GM12878 (cell line): ENCODE results near the gene KIAA0319L. TPM values are rescaled to one million over a fixed set of nuclear protein-coding genes. Genes with fewer than 3 reads are reported as not detected.

ENCODE experiments used
- BACH1 ChIP-seq: fragments of 450-650 bp; IDR thresholded peaks from 2 replicates; pipeline ENCODE4 v1.6.1; 2017; ENCODE audit warnings: mild to moderate bottlenecking, borderline replicate concordance
- BMI1 ChIP-seq: fragments of 450-650 bp; IDR thresholded peaks from 2 replicates; pipeline ENCODE4 v1.6.1; 2016; ENCODE audit warnings: mild to moderate bottlenecking, moderate library complexity, borderline replicate concordance
- CHD4 ChIP-seq: fragments of 200-600 bp; sonication (generic); IDR thresholded peaks from 2 replicates; pipeline ENCODE4 v1.6.1; 2016; ENCODE audit warnings: mild to moderate bottlenecking
- DPF2 ChIP-seq: fragments of 450-650 bp; IDR thresholded peaks from 2 replicates; pipeline ENCODE4 v1.6.1; 2017; ENCODE audit warnings: mild to moderate bottlenecking
- EED ChIP-seq: sonication (generic); IDR thresholded peaks from 2 replicates; pipeline ENCODE4 v1.6.1; 2016; ENCODE audit warnings: antibody characterized with exemption, low read depth
- EGR1 ChIP-seq, 2 experiments: IDR thresholded peaks; 1 replicate in 1 of 2; 2 replicates in 1 of 2; pipeline ENCODE4 v1.6.1; 2011 to 2012; ENCODE audit warnings: low read depth in 2 of 2, low read length in 2 of 2, borderline replicate concordance in 1 of 2, mild to moderate bottlenecking in 1 of 2, moderate library complexity in 1 of 2
- EP300 ChIP-seq, 2 experiments: fragments of 150-350 bp in 1 of 2; IDR thresholded peaks; 2 replicates each; pipeline ENCODE4 v1.6.1; 2011 to 2012; ENCODE audit warnings: low read depth in 2 of 2, low read length in 2 of 2, borderline replicate concordance in 1 of 2, improper control_type of control experiment in 1 of 2, inconsistent platforms in 1 of 2; ENCODE audit not compliant: control insufficient read depth in 1 of 2
- ESRRA ChIP-seq: IDR thresholded peaks from 2 replicates; pipeline ENCODE4 v1.6.1; 2012; ENCODE audit warnings: mild to moderate bottlenecking, low read length, improper control_type of control experiment
- FOS ChIP-seq: IDR thresholded peaks from 3 replicates; pipeline ENCODE4 v1.6.1; 2011; ENCODE audit warnings: borderline replicate concordance; ENCODE audit not compliant: insufficient read length; ENCODE audit errors: extremely low read depth
- FOXK2 ChIP-seq: fragments of 450-650 bp; IDR thresholded peaks from 2 replicates; pipeline ENCODE4 v1.6.1; 2017; ENCODE audit warnings: mild to moderate bottlenecking, moderate library complexity
- FOXM1 ChIP-seq: IDR thresholded peaks from 2 replicates; pipeline ENCODE4 v1.6.1; 2012; ENCODE audit warnings: low read depth, mild to moderate bottlenecking, inconsistent platforms, low read length, moderate library complexity
- MEF2B ChIP-seq: fragments of 450-650 bp; IDR thresholded peaks from 2 replicates; pipeline ENCODE4 v1.6.1; 2018; ENCODE audit warnings: mild to moderate bottlenecking, moderate library complexity; ENCODE audit not compliant: partially characterized antibody, poor library complexity, severe bottlenecking
- NBN ChIP-seq: fragments of 450-650 bp; IDR thresholded peaks from 2 replicates; pipeline ENCODE4 v1.6.1; 2016
- PAX8 ChIP-seq: fragments of 450-650 bp; IDR thresholded peaks from 2 replicates; pipeline ENCODE4 v1.6.1; 2017; ENCODE audit warnings: mild to moderate bottlenecking, moderate library complexity
- PML ChIP-seq: IDR thresholded peaks from 2 replicates; pipeline ENCODE4 v1.6.1; 2012; ENCODE audit warnings: low read length, inconsistent platforms
- POLR2AphosphoS5 ChIP-seq: IDR thresholded peaks from 2 replicates; pipeline ENCODE4 v1.6.1; 2011; ENCODE audit warnings: mild to moderate bottlenecking, low read length, inconsistent platforms
- RCOR1 ChIP-seq: conservative IDR thresholded peaks from 2 replicates; pipeline ENCODE4 v1.6.1; 2012; ENCODE audit warnings: low read depth, low read length, improper control_type of control experiment
- RUNX3 ChIP-seq: IDR thresholded peaks from 2 replicates; pipeline ENCODE4 v1.6.1; 2012; ENCODE audit warnings: low read length, inconsistent platforms
- SMARCA5 ChIP-seq: fragments of 450-650 bp; IDR thresholded peaks from 2 replicates; pipeline ENCODE4 v1.6.1; 2017; ENCODE audit warnings: mild to moderate bottlenecking
- SUPT20H ChIP-seq: IDR thresholded peaks from 2 replicates; pipeline ENCODE4 v1.6.1; 2011; ENCODE audit warnings: low read depth, mild to moderate bottlenecking, low read length, moderate library complexity, borderline replicate concordance; ENCODE audit not compliant: control insufficient read depth
- TAF1 ChIP-seq: IDR thresholded peaks from 2 replicates; pipeline ENCODE4 v1.6.1; 2011; ENCODE audit warnings: mild to moderate bottlenecking, low read depth, low read length, borderline replicate concordance
- YY1 ChIP-seq: IDR thresholded peaks from 2 replicates; pipeline ENCODE4 v1.6.1; 2011; ENCODE audit warnings: low read depth, mild to moderate bottlenecking, low read length
- polyA plus RNA-seq, 11 experiments: library from polyadenylated mRNA; depleted of rRNA in 4 of 11; unstranded in 6 of 11; stranded (reverse) in 5 of 11; fragments of >200 nt; fragmentation: Nextera tagmentation in 4 of 11; fragmentation: Illumina TruSeq in 1 of 11; extraction: Ambion mirVana in 4 of 11; extraction: Trizol in 1 of 11; gene quantifications; 1 replicate in 1 of 11; 2 replicates in 10 of 11; pipeline versions ENCODE4 v1.2.1 to v1.2.3, GENCODE V29; 2011 to 2016; ENCODE audit warnings: inconsistent platforms in 2 of 11, missing spikeins in 2 of 11, low read depth in 1 of 11
- total RNA-seq, 4 experiments: library from RNA; depleted of rRNA in 3 of 4; stranded (reverse); fragments of >200 nt in 3 of 4; fragmentation: Illumina TruSeq in 1 of 4; extraction: Trizol in 1 of 4; gene quantifications; 2 replicates each; pipeline versions ENCODE4 v1.2.1 to v1.2.3, GENCODE V29; 2013 to 2021
- TF ChIP-seq, protein P1 (sequence below): IDR thresholded peaks from 2 replicates; pipeline ENCODE4 v1.6.1; 2012; ENCODE audit warnings: low read depth, low read length, improper control_type of control experiment
- TF ChIP-seq, protein P2 (sequence below): fragments of 450-650 bp; formaldehyde crosslinking; IDR thresholded peaks from 2 replicates; pipeline ENCODE4 v1.5.0; 2022; ENCODE audit warnings: mild to moderate bottlenecking, missing genetic modification characterization
- TF ChIP-seq, protein P3 (sequence below), 3 experiments: IDR thresholded peaks in 2 of 3; conservative IDR thresholded peaks in 1 of 3; 2 replicates each; pipeline ENCODE4 v1.5.1; 2011; ENCODE audit warnings: low read depth in 3 of 3, low read length in 3 of 3, mild to moderate bottlenecking in 3 of 3, control low read depth in 2 of 3, moderate library complexity in 2 of 3, inconsistent platforms in 1 of 3, mixed read lengths in 1 of 3; ENCODE audit not compliant: control insufficient read depth in 2 of 3, insufficient read depth in 1 of 3; ENCODE audit errors: extremely low read depth in 1 of 3

The KIAA0319L gene
- total and polyA plus RNA-seq, 10 of the 15 experiments (the other 5 are each of a cell fraction or from before 2014, with no cell fraction given), result 2.6 to 57.8 (median 25.4) TPM

DNA sequence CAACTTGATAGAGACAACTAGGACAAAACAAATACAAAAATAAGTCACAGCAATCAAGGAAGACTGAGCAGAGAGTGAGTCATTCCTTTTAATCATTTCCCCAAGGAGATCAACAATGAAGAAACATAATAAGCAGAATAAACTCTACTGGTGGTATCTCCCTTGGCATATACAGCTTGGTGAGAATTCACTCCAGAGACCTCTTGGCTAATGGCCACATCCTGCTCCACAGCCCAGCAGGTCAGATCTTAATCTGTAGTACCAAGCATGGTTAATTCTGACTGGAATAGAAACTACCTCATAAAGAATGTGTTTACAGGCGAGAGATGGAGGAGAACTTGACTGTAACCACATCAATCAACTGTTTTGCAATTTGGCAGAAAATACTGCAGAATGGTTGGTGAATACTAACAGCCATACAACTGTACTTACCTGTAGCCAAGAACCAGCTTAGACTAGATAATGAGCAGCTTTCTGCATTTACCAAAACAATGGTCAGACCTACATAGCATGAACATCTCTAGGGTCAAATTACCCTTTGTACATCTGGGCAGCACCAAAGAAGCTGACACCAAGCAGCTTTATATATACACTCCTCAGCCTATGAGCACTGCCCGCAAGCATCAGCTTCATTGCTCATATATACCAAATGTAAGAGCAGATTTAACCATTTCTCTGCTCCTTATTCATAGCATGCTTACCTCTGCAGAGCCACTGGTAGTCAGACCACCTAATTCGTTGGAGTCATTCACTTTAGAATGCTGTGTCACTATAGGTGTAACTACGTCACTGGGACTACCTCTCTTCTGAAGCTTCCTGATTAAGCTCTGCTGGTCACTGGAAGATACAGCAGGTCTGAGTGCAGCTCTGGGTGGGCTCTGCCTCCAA is 51.0 kb downstream of the KIAA0319L start (continued):
- TF ChIP-seq FOS (no peak), POLR2AphosphoS5 (no peak; the same call in 1 of the 2 replicates), EGR1 (IDR thresholded peaks at IDR 0.05; ENCODE audit: borderline replicate concordance in 1 of 2, low read depth in 2 of 2, low read length in 2 of 2) (no peak), RCOR1 (no peak), RUNX3 (peak; percentile 98), FOXK2 (no peak), YY1 (no peak; the same call in 1 of the 2 replicates), TAF1 (no peak), MEF2B (peak; percentile 87), SUPT20H (no peak), DPF2 (peak; percentile 74; the same call in 1 of the 2 replicates), EED (peak; percentile 57), NBN (peak; percentile 85), SMARCA5 (no peak), FOXM1 (0 out of 2 replicates have a peak, but pooled peaks have one; percentile 73), PML (0 out of 2 replicates have a peak, but pooled peaks have one; percentile 38), BACH1 (peak; percentile 9; the same call in 1 of the 2 replicates), CHD4 (no peak), EP300 (IDR thresholded peaks at IDR 0.05; ENCODE audit: borderline replicate concordance in 1 of 2, control insufficient read depth in 1 of 2, low read depth in 2 of 2, low read length in 2 of 2) (peak in 1 of 2 experiments; percentile 62; a peak in 3 of 4 replicates), BMI1 (peak; percentile 53; the same call in 1 of the 2 replicates), ESRRA (no peak), PAX8 (no peak)
- TF ChIP-seq, protein P1, sequence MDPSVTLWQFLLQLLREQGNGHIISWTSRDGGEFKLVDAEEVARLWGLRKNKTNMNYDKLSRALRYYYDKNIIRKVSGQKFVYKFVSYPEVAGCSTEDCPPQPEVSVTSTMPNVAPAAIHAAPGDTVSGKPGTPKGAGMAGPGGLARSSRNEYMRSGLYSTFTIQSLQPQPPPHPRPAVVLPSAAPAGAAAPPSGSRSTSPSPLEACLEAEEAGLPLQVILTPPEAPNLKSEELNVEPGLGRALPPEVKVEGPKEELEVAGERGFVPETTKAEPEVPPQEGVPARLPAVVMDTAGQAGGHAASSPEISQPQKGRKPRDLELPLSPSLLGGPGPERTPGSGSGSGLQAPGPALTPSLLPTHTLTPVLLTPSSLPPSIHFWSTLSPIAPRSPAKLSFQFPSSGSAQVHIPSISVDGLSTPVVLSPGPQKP, result no peak
- TF ChIP-seq, protein P2, sequence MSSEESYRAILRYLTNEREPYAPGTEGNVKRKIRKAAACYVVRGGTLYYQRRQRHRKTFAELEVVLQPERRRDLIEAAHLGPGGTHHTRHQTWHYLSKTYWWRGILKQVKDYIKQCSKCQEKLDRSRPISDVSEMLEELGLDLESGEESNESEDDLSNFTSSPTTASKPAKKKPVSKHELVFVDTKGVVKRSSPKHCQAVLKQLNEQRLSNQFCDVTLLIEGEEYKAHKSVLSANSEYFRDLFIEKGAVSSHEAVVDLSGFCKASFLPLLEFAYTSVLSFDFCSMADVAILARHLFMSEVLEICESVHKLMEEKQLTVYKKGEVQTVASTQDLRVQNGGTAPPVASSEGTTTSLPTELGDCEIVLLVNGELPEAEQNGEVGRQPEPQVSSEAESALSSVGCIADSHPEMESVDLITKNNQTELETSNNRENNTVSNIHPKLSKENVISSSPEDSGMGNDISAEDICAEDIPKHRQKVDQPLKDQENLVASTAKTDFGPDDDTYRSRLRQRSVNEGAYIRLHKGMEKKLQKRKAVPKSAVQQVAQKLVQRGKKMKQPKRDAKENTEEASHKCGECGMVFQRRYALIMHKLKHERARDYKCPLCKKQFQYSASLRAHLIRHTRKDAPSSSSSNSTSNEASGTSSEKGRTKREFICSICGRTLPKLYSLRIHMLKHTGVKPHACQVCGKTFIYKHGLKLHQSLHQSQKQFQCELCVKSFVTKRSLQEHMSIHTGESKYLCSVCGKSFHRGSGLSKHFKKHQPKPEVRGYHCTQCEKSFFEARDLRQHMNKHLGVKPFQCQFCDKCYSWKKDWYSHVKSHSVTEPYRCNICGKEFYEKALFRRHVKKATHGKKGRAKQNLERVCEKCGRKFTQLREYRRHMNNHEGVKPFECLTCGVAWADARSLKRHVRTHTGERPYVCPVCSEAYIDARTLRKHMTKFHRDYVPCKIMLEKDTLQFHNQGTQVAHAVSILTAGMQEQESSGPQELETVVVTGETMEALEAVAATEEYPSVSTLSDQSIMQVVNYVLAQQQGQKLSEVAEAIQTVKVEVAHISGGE (CRISPR knock-in tag), result no peak
- TF ChIP-seq, protein P3, sequence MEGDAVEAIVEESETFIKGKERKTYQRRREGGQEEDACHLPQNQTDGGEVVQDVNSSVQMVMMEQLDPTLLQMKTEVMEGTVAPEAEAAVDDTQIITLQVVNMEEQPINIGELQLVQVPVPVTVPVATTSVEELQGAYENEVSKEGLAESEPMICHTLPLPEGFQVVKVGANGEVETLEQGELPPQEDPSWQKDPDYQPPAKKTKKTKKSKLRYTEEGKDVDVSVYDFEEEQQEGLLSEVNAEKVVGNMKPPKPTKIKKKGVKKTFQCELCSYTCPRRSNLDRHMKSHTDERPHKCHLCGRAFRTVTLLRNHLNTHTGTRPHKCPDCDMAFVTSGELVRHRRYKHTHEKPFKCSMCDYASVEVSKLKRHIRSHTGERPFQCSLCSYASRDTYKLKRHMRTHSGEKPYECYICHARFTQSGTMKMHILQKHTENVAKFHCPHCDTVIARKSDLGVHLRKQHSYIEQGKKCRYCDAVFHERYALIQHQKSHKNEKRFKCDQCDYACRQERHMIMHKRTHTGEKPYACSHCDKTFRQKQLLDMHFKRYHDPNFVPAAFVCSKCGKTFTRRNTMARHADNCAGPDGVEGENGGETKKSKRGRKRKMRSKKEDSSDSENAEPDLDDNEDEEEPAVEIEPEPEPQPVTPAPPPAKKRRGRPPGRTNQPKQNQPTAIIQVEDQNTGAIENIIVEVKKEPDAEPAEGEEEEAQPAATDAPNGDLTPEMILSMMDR (IDR thresholded peaks at IDR 0.05 in 2 of 3, conservative IDR thresholded peaks at IDR 0.05 in 1 of 3; ENCODE audit: control insufficient read depth in 2 of 3, extremely low read depth in 1 of 3, insufficient read depth in 1 of 3, low read depth in 3 of 3, low read length in 3 of 3), result no peak; a peak in 2 of 6 replicates
